HG02943 (cell line): Measurements from ENCODE around the gene PTPRM.

Experiments
- ATAC-seq: cut with Tn5 transposase; IDR thresholded peaks from one replicate; pipeline ENCODE4 v1.9.1; 2021; ENCODE audit warnings: mild to moderate bottlenecking, low read depth, moderate library complexity; ENCODE audit not compliant: unreplicated experiment

PTPRM gene

DNA sequence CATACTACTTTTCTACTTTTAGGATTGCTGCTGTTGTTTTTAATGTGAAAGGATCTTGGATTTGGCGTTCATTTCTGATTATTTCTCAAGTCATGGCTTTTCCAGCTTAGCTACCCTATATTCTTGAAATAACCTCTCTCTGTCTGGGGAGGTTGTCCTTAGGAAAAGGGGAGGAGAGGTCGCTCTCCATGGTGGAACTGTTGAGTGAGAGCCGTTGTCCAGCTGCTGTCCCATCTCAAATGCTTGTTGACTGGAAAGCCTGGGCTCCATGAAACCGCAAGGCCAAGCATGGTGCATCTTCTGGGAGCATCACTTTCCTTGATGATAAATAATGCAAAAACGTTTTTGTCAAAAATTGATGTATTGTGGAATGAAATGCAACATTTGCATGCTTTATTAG lies 563.0 kb downstream of the PTPRM start:
- no peak for ATAC-seq

DNA sequence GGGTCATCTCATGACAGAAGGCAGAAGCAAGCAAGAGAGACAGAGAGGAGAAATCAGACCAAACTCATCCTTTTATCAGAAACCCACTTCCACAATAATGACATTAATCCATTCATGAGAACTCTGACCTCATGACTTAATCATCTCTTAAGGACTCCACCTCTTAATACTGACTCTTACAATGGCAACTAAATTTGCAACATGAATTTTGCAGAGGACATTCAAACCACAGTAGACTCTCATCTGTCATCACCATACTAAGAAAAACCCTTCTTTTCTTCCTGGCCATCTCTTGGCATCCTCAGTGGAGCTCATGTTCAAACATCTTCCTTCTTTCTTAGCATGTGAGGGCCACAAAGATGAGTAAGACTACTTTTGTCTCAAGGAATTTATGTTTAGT lies 565.9 kb downstream of the PTPRM start:
- ATAC-seq: no peak

DNA sequence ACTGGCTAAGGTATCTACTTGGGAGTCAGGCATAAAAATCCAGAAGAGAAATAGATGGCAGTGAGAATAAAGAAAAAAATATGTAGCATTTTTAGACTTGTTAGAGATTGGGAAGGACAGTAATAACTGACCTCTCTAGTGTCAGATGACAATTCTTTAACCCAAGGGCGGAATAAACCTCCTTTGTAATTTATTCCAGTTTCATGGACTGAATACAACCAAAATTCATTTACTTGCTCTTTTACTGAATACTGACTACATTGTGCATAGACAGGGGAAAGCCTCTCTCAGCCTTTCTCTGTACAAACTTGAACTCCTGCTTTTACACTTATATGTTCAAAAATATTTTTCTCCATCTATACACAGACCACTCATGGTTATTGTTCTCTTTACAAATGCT lies 566.8 kb downstream of the PTPRM start:
- no peak for ATAC-seq

DNA sequence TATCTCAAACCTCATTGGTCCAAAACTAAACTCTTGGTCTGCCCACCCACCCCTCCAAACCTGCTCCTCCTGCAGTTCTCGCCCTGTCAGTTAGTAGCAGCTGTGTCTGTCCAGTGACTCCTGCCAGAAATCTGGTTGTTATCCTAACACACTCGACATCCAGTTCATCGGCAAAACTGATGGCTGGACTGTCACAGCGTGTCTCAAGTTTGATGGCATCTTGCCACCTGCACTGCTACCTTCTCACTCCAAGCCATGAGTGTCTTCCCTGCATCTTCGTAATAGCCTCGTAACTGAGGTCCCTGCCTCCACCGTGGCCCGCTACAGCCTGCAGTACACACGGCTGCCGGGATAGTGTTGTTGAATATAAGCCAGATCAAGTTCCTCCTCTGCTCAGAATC lies 572.0 kb downstream of the PTPRM start:
- ATAC-seq: no peak

DNA sequence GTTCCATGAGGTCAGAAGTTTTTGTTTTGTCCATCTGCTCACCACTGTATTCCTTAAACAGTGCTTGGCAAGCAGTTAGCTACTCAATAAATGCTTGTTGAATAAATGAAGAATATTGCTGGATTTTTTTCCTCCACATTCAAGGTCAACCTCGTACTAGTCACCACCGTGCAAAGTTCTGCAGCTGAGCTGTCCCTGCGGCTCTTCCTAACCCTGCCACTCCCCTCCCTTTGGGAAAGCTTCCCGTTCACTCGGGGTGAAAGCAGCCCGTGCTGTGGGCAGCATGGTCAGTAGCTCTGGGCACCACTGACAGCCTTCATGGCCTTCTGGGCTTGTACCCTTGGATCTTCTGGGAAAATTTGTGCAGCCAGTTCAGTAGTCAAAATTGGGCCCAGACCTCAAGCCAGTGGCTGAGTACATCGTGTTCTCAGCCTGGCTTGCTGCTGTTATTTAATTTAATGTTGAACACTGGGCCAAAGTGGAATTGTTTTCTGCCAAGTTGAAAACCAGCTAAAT lies 572.8 kb downstream of the PTPRM start:
- ATAC-seq: no peak

DNA sequence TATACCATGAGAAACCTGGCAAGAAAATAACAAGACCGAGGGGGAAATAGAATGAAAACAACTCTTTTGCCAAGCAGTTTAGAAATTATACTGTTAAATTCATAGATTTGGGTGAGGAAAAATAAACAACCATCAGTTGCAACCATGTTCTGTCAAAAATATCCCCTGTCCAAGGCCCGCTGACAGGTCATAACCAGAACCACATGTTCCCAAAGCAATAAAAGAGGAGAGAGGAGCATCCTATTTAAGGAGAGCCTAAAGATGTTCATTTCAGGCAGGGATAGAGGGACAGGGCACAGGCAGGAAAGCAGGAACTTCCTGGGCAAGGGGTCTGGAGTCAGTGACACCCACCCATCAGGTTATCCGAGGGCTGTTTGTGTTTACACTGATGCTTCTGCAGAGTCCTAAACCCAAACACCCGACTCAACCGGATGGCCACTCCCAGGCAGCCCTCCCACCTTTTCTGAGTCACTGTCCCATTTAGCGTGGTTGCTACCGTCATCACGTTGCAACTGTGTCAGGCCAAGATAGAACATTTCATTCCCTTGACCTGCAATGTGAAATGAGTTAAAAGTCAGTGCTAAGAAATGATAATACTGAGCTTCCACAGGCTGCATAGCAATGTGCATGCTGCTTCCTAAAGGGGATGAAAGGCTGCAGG lies 573.9 kb downstream of the PTPRM start:
- no peak for ATAC-seq

DNA sequence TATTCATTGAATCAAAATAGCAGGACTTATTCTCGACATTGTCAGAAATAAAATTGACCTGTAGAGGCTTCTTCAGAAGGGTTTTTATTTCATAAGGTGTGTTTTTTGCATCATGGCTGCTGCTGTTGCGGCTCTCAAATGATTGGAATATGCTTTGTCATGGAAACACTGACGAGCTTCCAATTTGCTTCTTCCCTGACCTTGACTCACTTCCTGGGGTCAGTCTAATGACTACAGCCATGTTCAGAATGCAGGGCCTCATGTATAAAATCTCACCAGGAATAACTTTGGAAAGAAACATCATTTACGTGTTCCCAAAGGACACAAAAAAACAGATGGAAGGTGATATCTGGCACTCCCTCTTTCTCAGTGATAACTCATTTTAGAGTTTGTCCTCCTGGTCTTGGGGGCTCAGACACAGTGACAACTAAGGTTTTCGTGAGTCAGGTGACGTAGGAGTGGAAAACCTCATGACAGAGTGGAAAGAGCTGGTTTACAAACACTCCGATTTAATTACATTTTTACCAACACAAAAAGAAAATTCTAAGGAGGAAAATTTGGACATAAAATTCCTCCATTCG lies 575.1 kb downstream of the PTPRM start:
- ATAC-seq: no peak

DNA sequence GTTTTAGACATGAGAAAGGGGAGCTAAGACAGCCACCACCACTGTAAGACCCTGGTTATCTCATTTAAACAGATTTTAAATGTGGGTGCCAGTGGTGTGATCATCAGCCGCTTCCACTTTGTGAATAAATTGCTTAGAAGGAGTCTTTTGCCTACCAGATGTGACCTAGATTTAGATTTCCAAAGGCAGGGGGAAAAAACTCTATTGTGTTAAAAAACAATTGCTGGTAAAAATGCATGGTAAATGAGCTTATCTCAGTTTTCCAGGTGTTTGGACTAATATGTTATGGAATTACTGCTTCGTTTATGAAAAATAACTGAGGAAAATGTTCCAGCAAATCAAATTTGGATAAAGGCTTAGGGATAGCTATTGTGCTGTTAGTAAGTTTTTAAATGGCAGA lies 575.8 kb downstream of the PTPRM start:
- ATAC-seq: no peak

DNA sequence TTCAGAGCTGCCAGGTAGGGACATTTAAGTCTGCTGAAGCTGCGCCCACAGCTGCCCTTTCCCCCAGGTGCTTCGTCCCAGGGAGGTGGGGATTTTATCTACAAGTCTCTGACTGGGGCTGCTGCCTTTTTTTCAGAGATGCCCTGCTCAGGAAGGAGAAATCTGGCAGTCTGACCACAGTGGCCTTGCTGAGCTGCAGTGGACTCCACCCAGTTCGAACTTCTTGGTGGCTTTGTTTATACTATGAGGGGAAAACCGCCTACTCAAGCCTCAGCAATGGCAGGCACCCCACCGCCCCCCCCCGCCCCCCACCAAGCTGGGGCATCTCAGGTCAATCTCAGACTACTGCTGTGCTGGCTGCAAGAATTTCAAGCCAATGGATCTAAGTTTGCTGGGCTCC lies 584.1 kb downstream of the PTPRM start:
- no peak for ATAC-seq

DNA sequence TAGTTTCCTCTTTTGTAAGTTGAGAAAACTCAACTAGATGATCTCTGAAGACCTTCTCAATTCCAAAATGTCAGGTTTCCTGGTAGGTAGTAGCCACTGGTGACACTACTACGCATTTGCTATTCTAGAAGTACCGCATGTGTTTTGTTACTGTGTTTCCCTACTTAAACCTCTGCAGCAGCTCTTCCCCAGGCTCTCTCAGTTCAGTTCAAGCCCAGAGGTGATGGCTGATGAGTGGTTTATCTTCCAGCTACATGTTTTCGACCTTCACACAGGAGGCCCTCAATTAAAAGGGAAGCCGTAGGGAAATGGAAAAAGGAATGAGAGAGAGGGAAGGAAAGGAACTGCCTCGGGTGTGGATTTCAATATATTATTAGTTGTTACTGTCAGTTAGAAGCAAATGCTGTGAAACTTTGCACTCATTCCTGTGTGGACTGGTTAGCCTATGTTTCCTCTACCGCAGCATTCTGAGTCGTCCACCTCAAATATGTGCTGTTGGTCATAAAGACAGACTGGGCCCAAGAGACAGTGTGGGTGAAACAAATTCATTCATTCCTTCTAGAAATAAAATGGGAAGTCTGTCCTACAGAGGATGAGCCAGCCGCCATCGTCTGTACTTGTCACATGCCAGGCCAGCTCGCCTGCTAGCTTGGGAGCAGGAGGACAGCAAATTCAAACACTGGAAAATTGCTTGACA lies 586.9 kb downstream of the PTPRM start:
- ATAC-seq: no peak

DNA sequence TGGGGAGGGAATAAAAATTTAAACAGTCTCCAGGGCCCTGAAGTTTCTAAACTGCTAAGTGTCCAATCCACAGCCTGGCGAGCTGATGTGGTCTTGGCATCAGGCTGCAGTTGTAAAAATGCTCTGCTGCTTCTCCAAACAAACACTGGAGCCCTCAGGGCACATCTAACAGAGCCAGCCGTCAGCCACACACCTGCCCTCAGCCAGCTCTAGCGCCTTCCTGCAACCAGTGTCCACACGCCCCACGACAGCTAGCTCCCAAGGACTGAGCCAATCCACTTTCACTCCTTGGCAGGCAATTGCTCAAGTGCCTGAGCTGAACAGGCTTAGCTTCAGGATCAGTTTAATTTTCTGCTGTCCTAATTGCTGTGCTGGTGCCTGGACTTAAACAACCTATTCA lies 595.7 kb downstream of the PTPRM start:
- ATAC-seq: no peak

DNA sequence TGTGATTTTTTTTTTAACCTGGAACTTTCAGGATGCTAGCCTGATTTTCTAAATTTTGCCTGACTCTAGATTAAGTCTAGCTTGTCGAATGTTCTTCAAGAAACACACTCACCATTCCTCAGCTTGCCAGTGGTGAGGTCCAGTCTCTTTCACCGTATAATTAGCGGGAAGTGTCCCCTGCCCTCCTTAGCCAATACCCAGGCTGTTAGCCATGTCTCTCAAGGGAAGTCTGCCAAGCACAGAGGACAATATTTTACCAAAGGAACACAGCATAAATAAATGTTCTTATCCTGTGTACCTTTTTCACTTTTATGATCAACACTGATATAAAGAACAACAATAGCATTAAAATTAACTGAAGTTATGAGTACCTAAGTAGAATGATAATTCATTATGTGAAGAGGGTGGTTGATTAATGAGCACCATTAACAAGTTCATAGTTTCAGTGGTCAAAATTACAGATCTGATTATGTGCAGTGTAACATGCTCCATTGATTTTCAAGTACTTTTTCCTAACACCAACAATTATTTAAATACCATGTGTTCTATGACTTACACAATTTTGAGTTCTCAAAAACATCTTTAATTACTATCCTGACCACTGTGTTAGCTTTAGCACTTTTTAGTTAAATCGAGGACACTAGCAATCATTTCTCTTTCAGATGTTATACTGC lies 596.3 kb downstream of the PTPRM start:
- no peak for ATAC-seq

DNA sequence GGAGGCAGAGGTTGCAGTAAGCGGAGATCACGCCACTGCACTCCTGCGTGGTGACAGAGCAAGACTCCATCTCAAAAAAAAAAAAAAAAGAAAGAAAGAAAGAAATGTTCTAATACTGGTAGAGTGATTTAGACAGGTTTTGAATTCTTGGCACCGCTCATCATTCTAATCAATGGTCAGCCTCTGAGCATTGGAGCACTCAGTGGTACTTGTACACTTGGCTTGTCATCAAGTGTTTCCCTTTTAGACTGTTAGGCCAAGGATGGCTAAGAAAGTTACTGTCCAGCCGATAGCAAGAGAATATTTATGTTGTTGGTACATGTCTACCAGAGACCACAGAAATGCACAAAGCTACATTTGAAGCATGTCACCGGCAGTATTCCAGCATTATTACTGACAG lies 598.0 kb downstream of the PTPRM start:
- no peak for ATAC-seq

DNA sequence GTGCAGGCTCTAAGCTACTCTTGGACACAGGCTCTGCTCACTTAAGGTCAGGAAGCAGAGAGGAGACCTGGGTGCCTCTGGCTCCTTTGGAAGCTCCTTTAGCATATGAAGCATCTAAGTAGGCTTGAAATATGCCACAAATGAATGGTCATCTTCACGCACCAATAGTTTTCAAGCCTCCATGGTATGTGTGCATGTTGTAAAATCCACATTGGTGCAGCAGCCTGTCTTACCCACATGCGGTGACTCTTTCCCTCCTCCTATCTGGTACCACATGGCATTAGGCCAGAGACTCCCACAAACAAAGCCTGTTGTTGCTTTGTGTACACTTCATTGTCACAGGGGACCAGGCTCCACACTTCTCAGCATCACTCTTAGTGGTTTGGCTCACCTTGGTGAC lies 599.9 kb downstream of the PTPRM start:
- no peak for ATAC-seq

DNA sequence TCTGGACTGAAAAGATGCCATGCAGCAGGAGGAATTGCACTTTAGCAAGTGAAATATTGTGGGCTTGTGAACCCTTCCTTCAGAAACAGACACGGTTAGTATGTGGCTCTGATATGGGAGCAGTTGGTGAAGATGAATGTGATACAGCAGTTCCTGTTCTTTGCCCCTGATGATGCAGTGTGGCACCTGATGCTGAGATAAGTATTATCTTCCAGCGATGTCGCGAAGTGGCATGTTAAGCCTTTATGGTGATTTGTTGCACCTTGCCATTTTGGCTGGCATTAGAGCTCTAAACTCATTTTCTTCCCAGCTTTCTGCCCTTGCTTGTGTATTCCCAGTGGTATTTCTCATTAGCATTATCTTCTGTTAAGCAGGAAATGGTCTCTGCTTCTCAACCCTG lies 600.6 kb downstream of the PTPRM start:
- ATAC-seq: no peak

DNA sequence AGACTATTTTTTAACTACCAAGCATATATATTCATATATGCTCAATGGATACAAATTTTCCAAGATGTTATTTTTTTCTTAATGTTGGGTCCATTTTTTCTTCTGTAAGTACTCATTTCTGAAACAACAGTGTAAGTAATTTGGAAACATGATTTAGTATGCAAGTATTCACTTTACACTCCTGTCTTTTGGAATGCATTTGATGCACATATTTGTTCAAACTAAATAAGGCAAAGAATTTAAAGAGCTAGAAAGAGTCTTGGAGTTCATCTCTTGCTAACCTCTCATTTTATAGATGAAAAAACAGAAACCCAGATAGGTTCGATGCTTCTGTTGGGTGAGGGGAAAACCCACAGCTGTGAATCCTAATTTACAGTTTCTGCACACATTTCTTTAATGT lies 602.6 kb downstream of the PTPRM start:
- no peak for ATAC-seq

DNA sequence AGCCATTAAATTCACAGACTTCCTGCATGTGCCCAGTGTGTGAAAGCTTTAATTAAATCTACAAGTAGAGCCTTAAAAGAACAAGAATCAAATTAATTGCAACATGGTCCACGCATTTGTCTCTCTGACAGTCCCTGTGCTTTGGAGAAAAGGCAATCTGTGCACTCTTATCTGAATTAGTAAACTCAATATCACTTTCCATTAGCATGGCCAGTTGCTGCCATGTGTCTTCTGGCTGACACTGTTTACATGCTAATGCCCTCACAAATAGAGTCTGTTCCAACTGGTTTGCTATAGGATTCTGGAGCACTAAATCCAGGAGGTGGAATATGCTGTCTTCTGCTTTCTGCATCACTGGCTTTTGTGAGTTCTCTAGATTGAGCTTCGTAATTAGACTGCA lies 607.7 kb downstream of the PTPRM start:
- ATAC-seq: no peak

DNA sequence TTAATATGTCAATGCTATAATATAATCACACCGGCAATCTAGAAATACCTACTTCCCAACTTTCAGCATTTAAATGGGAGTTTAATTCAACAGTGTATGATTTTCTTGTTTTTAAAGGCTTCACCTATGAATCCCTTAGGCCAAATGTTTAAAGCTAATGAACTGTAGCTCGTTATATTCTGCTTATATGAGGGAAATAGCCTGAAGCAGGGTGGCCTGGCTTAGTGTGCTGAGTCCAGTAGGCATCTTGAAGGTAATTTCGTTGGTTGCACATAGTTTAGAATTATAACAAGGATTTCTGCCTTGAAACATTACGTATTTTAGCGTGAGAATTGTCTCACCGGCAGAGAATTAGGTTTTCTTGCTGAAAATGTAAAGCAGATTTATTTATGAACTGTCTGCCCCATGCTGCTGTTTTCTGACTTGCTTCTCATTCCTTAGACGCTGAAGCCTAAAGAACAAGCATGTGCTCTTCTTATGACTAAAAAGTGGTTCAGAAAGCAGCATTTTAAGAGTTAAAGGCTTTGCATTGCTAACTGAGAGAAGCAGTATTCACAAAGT lies 608.5 kb downstream of the PTPRM start:
- ATAC-seq: no peak

DNA sequence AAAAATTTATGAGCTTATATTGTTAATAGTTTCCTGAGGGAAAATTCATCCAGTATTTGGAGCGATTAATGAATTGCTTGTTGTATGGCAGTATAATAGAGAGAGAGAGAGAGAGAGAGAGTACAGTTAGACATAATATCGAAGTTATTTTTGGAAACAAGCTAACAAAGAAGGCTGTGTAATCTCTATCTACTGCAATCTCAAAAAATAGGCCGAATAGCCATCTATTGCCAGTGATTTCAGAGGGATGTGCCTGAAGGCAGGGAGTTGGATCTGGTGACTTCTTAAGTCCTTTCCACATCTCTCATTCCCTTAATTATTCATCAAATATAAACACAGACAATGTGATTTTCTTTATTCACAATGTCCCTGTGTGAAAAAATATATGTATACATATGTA lies 609.0 kb downstream of the PTPRM start:
- ATAC-seq: no peak

DNA sequence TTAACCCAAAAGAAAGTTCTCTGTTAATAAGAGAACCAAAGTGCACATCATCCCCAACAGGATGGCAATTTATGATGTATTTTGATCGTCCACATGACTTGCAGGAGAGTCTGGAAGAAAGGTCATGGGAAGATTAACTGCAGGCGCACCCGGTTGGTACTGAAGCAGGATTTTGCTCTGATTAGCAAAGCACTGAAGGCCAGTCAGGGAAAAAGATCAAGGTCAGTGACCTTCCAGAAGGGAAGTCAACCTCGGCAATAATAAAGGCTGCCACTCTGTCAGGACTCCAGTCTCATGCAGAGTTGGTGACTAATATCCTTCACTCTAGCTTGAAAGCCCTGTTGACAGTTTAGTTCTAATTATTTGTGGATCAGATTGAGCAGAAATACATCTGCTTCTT lies 609.4 kb downstream of the PTPRM start:
- ATAC-seq: no peak
